Measurements from ENCODE around the gene BANF1.

DNA sequence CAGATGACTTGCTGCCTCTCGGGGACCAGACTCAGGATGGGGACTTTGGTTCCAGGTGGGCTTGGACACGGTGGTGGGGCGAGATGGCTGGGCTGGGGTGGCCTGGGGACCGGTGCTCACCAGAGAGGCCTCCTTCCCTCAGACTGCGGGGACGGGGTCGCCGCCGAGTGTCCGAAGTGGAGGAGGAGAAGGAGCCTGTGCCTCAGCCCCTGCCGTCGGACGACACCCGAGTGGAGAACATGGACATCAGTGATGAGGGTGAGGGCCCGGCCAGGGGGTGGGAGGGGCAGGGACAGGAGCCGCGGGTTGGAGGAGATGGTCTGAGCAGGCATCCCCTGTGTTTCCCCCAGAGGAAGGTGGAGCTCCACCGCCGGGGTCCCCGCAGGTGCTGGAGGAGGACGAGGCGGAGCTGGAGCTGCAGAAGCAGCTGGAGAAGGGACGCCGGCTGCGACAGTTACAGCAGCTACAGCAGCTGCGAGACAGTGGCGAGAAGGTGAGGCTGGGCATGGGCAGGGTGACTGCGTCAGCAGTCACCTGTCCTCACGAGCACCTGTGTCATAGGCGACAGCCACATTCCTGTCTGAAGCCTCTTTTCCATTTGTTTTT lies 34.9 kb upstream of the BANF1 start:
- TF ChIP-seq EZH2 (IDR thresholded peaks at IDR 0.05; ENCODE audit: insufficient read depth, poor library complexity, severe bottlenecking) = no peak
- no peak for TF ChIP-seq EZH2phosphoT487 (IDR thresholded peaks at IDR 0.05; ENCODE audit: insufficient read depth, low read depth)

Measured in GM23248 (cell line).